ENCODE results near the gene MOB1A. TPM values are rescaled to one million over a fixed set of nuclear protein-coding genes. Genes with fewer than 3 reads are reported as not detected.

MOB1A gene
- 56.8 TPM for total RNA-seq

- no peak for TF ChIP-seq CTCF (IDR thresholded peaks at IDR 0.05)
- peak; percentile 91 to 99 for DNase-seq (ENCODE audit: low spot score in 2 of 2)
- intact Hi-C loops (cut with DNase I): loop anchor here (1.0 to 5.0 kb wide), 4 partner anchors 20 to 350 kb away; partner anchors contain the start of genes MTHFD2 and STAMBP
- peak within 1 kb of the TSS; percentile 76 to 100 for H3K4me3 ChIP-seq
- H3K4me1 ChIP-seq: peaks cover 0 to 26% of the 10 kb centered on the region in 2 donors
- H3K9me3 ChIP-seq: no peaks in the 10 kb centered on the region
- peaks cover 0 to 5% of the 10 kb centered on the region in 2 donors for H3K36me3 ChIP-seq
- H3K27ac ChIP-seq: peak within 1 kb of the TSS; percentile 88 to 98
- H3K27me3 ChIP-seq: no peaks in the 10 kb centered on the region
Measured at GRCh38 chr2:74178211-74179062, at the start of gene MOB1A. Gene MOB1A (minus strand): TSS chr2:74178879. CDS start chr2:74178674, 205 bp downstream.

GRCh38 chr2:74227646-74228045, 49.0 kb upstream of the MOB1A start:
- no peaks in the 10 kb centered on the region for H3K36me3 ChIP-seq
- TF ChIP-seq CTCF (IDR thresholded peaks at IDR 0.05): no peak
- intact Hi-C loops (cut with DNase I): loop anchor here (2.0 kb wide), 1 partner anchor 33 kb away; no protein-coding TSS in a partner anchor

DNA sequence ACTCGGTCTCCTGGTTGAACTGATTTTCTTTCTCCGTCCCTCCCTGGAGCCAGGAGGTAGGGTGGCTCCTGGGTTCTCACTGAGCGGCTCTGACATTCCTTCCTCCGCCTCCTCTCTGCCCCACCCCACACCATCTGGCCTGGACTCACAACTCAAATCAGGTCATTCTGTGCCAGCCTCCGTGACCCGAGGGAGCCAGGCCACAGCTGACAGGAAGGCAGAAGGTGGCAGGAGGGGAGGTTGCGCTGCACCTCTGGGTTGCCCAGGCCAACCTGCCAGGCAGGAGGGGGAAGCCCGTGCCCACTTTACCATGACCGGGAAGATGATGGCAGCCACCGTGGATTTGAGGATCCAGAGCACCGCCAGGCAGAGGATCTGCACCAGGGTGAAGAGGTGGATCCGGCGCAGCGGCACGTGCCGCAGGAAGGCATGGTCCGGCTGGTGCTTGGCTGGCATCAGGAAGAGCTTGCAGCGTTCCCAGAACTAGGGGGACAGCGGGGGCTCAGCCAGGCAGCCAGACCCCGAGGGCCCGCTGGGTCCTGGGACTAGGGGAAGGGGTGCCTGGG, 48.1 kb upstream of the MOB1A start:
- no peaks in the 10 kb centered on the region for H3K36me3 ChIP-seq
- peak in 1 of 2 donors; percentile 82 for DNase-seq (ENCODE audit: low spot score in 2 of 2)
- peaks cover 9 to 28% of the 10 kb centered on the region in 2 donors for H3K4me1 ChIP-seq
- intact Hi-C loops (cut with DNase I): loop anchor here (2.0 kb wide), 1 partner anchor 34 kb away; no protein-coding TSS in a partner anchor
- TF ChIP-seq CTCF (IDR thresholded peaks at IDR 0.05): no peak
- H3K9me3 ChIP-seq: no peaks in the 10 kb centered on the region
- H3K4me3 ChIP-seq: peak overlapping the region in 1 of 2 donors; percentile 14
- H3K27ac ChIP-seq: peak overlapping the region; percentile 66 to 75
- H3K27me3 ChIP-seq: no peaks in the 10 kb centered on the region

More at GRCh38 chr2:74227646-74228045, 49.0 kb upstream of the MOB1A start:
- Histone ChIP-seq H3K27me3 (no peaks in the 10 kb centered on the region), H3K27ac (no peak overlapping the region), H3K4me3 (no peak overlapping the region), H3K4me1 (peaks cover 9 to 28% of the 10 kb centered on the region in 2 donors), H3K9me3 (no peaks in the 10 kb centered on the region)
- DNase-seq (ENCODE audit: low spot score in 2 of 2): peak in 1 of 2 donors; percentile 39

GRCh38 chr2:74225698-74226459, 47.2 kb upstream of the MOB1A start:
- no peaks in the 10 kb centered on the region for H3K27me3 ChIP-seq
- peaks cover 9 to 28% of the 10 kb centered on the region in 2 donors for H3K4me1 ChIP-seq
- H3K4me3 ChIP-seq: peak overlapping the region in 1 of 2 donors; percentile 14
- DNase-seq (ENCODE audit: low spot score in 2 of 2): peak in 1 of 2 donors; percentile 66
- peak overlapping the region; percentile 66 to 75 for H3K27ac ChIP-seq
- intact Hi-C loops (cut with DNase I): loop anchor here (2.0 kb wide), 1 partner anchor 35 kb away; no protein-coding TSS in a partner anchor
- no peak for TF ChIP-seq CTCF (IDR thresholded peaks at IDR 0.05)
- H3K36me3 ChIP-seq: peaks cover 6 to 8% of the 10 kb centered on the region in 2 donors
- no peaks in the 10 kb centered on the region for H3K9me3 ChIP-seq
